HUES6 (cell line): ENCODE measurements around the gene GGCX.
"Not testable (repeated sequence)": the region's sequence is repeated elsewhere in the genome, so short reads cannot be mapped to it uniquely, and the experiment has no call there.

Experiments
- H3K27ac ChIP-seq: 2 replicates; pipeline ENCODE4 v1.7.0; 2013; ENCODE audit warnings: low read depth, mild to moderate bottlenecking, low read length, inconsistent platforms
- H3K27me3 ChIP-seq: 2 replicates; pipeline ENCODE4 v1.6.1; 2013; ENCODE audit warnings: low read length; ENCODE audit not compliant: control insufficient read depth, insufficient read depth
- H3K36me3 ChIP-seq: 2 replicates; pipeline ENCODE4 v1.6.1; 2013; ENCODE audit warnings: low read length; ENCODE audit not compliant: control insufficient read depth, insufficient read depth
- H3K4me1 ChIP-seq: 2 replicates; pipeline ENCODE4 v1.6.1; 2013; ENCODE audit warnings: low read length; ENCODE audit not compliant: control insufficient read depth, insufficient read depth
- H3K4me3 ChIP-seq: 2 replicates; pipeline ENCODE4 v1.5.1; 2013; ENCODE audit warnings: low read depth, low read length
- H3K9ac ChIP-seq: one replicate; pipeline ENCODE4 v1.6.1; 2013; ENCODE audit warnings: mild to moderate bottlenecking, low read length
- H3K9me3 ChIP-seq: 2 replicates; pipeline ENCODE4 v1.6.1; 2013; ENCODE audit warnings: low read depth, low read length; ENCODE audit not compliant: control insufficient read depth, insufficient read depth

Gene GGCX

DNA sequence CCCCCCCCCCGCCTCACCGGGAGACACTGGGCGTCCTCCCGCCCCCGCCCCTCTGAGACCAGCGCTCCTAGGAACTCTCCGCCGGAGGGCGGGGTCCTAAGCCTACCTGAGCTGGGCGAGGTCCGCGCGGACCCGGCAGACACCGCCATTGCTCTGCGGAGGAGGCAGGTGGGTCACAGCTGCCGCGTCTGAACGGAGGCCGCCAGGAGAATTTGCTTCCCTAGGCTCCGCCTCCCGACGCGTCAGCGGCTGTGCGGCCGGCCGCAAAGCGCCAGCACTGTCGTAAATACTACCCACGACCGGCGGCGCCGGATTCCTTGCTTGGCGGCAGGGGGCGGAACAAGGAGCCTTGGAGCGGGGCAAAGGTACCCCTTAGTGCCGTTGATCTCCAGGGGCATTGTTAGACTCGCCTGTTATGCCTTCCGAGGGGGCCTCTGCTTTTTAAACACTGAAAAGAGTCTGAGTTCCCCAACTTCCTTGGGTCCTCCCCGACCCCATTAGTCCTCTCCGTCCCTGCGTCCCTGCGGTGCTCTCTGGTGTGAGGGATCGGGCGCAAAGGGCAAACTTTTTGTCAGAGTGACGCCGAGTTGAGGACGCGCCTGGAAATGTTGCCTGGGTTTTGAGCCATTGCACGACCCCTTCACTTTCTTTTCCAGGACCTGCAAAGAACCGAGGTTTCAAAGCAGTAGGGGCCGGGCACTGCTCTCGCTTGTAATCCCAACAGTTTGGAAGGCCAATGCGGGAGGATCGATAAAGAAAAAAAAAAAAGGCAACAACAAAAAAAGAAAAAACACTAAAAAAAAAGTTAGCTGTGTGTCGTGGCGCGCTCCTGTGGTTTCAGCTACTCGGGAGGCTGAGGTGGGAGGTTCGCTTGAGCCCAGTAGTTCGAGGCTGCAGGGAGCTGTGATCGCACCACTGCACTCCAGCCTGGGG is at the start of gene GGCX:
Gene GGCX, minus strand, starts transcription at position 214 of the 933 bp plus-strand sequence. Its CDS starts 65 bp downstream, at position 149.
- Histone ChIP-seq H3K9me3 (no peaks in the 10 kb centered on the region), H3K36me3 (peaks cover 23% of the 10 kb centered on the region), H3K27me3 (no peaks in the 10 kb centered on the region), H3K4me3 (peak within 1 kb of the TSS; percentile 90), H3K9ac (peak within 1 kb of the TSS; percentile 90), H3K4me1 (peaks cover 3% of the 10 kb centered on the region; the same call in 1 of the 2 replicates), H3K27ac (peak within 1 kb of the TSS; percentile 59)

DNA sequence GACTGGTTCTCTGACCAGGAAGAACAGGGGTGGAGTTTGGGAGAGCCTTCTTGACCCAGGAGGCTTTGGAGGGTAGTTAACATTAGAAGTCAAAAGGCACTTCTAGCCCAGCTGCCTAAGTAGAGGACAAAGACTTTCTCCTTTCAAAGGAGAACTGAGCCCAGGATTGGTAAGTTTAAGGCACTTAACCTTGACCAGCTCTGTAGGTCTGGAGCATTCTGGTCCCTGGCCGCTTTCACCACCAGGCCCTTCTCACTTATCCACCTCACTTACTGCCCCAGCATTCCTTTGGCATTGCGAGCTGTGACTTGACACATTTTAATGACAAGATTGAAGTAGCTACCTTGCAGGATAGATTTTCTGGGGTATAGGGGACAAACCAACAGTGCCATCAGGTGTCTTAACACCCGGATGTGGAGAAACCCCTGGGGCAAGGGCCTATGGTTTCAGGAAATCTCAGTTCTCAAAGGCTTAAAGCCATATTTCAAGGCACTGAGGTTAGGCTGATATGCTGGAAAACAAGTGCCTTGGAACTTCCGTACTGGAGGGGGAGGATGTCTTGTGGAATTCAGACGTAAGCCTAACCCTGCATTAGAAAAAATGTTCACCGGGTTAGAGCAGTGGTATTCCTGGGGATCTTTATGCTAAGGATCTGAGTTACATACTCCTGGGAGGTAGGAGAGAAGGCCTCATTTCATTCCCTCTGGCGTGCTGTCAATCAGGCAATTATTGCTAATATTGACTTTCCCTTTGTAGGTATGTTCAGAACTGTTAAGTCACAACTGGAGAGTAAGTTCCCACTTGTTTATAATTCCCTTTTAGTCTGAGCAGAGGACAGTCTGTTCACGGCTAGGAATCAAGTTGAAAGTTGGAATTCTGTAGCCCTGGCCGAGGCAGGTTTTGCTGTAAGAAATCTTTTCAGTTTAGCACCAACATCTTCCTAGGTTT is 46.2 kb upstream of the GGCX start:
- no peak overlapping the region for H3K27ac ChIP-seq

DNA sequence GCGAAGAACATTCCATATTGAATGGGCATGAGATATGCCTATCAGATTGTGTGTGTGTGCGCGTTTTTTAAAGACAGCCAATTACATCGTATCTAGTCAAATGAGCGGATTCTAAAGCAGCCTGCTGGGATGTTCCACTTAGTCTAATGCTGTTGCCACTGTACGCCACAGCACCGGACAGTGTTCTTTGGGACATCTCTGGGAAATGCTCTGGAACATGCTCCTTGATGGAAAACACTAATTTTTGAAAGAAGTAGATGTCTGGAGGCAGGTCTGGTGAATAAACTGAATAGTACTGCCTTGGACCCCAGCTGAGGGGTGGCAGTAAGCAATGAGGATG is 44.8 kb upstream of the GGCX start:
- Histone ChIP-seq H3K27me3 (no peaks in the 10 kb centered on the region), H3K36me3 (peaks cover 37% of the 10 kb centered on the region), H3K9ac (no peak overlapping the region), H3K4me1 (peaks cover 12% of the 10 kb centered on the region), H3K27ac (no peak overlapping the region), H3K9me3 (no peaks in the 10 kb centered on the region), H3K4me3 (no peak overlapping the region)

More for the DNA sequence above, 46.2 kb upstream of the GGCX start:
- Histone ChIP-seq H3K4me1 (peaks cover 4% of the 10 kb centered on the region; the same call in 1 of the 2 replicates), H3K27me3 (no peaks in the 10 kb centered on the region), H3K9me3 (no peaks in the 10 kb centered on the region), H3K36me3 (peaks cover 37% of the 10 kb centered on the region), H3K4me3 (no peak overlapping the region), H3K9ac (no peak overlapping the region)

DNA sequence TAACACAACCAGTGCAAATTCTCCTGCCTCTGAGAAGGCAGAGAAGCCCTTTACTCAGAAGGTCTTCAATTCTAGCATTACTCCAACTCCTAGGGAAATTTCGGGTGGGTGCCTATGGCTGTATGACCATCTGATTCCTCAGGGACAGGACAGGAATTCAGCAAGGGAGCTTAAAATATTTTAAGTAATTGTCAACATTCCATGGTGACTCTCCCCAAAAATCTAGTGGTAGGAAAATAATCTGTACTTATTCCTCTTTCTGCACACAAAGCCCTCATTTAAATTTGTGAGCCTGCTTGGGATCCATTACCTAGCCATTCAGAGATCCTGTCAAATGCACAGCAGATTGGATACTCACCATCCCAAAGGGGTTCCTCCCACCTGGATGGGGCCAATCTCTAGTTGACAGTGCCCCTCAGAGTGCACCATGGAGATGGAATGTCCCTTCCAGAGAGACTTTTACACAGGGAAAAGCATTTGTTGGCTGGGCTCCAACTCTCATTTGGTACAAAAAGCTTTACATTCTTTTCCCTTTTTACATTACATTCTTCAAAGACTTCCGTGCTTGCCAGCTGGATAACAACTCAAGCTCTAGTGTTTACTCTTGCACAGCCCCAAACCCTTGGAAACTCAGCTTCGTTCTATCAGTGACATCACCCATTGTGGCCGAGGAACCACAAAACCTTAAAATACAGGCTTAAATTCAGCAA is 44.3 kb upstream of the GGCX start:
- no peaks in the 10 kb centered on the region for H3K27me3 ChIP-seq
- H3K4me3 ChIP-seq = no peak overlapping the region
- peaks cover 12% of the 10 kb centered on the region for H3K4me1 ChIP-seq
- H3K36me3 ChIP-seq = peaks cover 41% of the 10 kb centered on the region
- H3K9ac ChIP-seq = no peak overlapping the region
- no peak overlapping the region for H3K27ac ChIP-seq
- no peaks in the 10 kb centered on the region for H3K9me3 ChIP-seq

DNA sequence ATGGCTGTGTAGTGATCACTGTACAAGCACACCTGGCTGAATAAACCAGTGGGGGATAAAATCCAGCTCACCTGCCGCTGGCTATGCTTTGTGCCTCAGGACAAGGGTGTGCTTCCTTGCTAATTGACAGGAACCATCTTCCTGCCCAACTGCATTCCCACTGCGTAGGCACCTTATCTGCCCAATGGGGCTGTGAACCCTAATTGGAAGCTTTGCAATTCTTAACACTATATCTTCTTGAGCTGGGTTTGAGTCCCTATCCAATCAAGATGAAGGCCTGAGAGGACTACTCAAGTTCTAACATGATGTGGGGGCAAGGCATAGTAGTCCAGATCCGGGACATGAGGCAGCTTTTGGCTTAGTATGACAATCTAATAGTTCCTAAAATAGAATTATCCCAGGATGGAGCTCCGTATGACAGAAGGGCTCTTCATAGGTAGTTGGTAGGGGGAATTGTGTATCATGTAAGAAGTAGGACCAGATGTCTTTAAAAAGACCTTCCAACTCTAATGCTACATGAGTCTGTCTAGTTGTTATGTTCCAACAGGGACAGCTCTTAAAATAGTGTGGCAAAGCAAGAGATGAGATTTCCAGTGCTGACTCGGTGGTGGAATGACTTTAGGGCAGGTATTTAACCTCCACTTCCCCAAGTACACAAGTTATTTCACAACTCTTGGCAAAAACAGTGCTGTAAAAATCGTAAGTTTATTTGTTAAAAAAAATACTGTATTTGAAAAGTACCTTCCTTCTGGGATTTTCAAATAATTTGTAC is 43.5 kb upstream of the GGCX start:
- H3K4me3 ChIP-seq = no peak overlapping the region
- no peak overlapping the region for H3K27ac ChIP-seq
- peaks cover 44% of the 10 kb centered on the region for H3K36me3 ChIP-seq
- H3K9me3 ChIP-seq = no peaks in the 10 kb centered on the region
- no peak overlapping the region for H3K9ac ChIP-seq
- H3K27me3 ChIP-seq = no peaks in the 10 kb centered on the region
- peaks cover 12% of the 10 kb centered on the region for H3K4me1 ChIP-seq

DNA sequence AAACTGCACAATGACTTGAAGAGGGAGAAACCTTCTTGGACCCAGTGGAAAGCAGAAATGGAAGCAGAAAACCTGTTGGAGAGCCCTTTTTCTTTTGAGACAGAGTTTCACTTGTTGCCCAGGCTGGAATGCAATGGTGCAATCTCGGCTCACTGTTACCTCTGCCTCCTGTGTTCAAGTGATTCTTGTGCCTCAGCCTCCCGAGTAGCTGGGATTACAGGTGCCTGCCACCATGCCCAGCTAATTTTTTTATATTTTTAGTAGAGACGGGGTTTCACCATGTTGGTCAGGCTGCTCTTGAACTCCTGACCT is 42.8 kb upstream of the GGCX start:
- not testable (repeated sequence) for H3K27ac ChIP-seq, H3K27me3 ChIP-seq, H3K9me3 ChIP-seq, H3K9ac ChIP-seq
- Histone ChIP-seq H3K36me3 (peaks cover 45% of the 10 kb centered on the region), H3K4me1 (peaks cover 12% of the 10 kb centered on the region), H3K4me3 (peak overlapping the region; percentile 94)

DNA sequence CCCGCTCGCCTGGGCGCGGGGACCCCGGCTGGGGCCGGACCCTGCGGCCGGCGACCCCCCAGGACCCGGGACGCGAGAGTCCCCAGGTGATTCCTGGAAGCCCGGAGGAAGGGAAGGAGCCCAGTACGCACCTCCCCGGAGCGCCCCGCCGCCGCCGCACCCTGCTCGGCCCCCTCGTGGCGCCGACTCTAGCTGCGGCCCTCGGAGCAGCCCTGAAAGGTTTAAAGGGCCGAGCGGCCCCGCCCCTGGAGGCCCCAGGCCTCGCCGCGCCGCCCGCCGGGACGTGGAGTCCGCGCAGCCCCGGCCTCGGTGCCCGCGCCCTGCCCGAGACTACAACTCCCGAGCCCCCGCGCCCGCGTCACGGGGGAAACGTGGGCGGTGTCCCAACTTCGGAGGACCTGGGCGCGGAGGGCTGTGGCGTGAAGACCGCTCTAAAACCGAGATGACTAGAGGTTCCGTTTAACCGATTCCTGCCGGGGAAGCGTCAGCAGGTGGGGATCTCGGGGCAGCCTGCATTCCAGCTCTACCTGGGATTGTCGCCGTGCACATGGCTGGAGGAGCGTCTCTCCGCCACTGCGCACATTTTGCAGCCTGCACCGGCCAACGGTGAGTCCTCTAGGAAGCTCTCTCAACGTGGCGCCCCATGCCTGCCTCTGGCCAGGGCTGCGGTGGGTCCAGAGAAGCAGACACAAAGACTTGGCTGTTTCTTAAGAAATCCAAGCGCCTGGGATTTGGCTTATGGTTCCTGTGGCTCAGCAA is 41.4 kb upstream of the GGCX start, which contains the start of gene TMEM150A:
Gene TMEM150A, minus strand, starts transcription at position 223 of the 759 bp plus-strand sequence. CDS start 750 bp downstream, outside the sequence.
- peak within 1 kb of the TSS; percentile 45; the same call in 1 of the 2 replicates for H3K27ac ChIP-seq
- H3K9ac ChIP-seq = peak within 1 kb of the TSS; percentile 75
- peaks cover 12% of the 10 kb centered on the region for H3K4me1 ChIP-seq
- no peaks in the 10 kb centered on the region for H3K27me3 ChIP-seq
- no peaks in the 10 kb centered on the region for H3K9me3 ChIP-seq
- H3K4me3 ChIP-seq = peak within 1 kb of the TSS; percentile 94
- peaks cover 38% of the 10 kb centered on the region for H3K36me3 ChIP-seq

DNA sequence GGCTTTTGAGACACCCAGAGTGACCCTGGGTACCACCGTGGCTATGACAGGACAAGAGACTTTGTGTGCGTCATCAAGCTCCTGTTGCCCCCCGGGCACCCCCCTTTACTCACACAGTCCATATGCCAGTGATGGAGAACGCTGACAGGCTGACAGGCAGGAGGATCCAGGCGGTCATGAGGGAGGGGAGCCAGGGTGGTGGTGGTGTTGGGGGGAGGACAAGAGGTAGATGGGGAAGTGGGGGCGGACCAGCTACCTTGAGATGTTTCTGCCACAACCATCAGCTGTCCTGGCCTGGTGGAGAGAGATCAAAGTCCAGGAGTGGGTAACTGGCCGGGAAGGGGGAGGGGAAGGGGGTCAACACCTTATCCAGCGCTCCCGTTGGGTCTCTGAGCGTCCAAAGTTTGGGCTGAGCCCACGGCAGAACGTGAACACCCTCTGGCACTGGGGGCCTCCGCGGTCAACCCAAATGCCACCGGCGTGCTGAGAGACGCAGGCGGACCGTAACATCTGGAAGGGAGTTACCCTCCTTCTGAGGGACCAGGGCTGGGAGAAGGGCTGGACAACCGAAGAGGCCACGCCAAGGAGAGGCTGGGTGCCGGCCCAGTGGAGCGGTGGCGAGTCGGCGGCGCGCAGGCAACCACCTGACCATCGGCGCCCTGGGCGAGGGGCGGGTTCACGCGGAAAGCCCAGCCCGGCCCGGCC is 40.6 kb upstream of the GGCX start:
- H3K4me3 ChIP-seq = peak overlapping the region; percentile 94
- H3K9ac ChIP-seq = peak overlapping the region; percentile 75
- H3K36me3 ChIP-seq = peaks cover 38% of the 10 kb centered on the region

DNA sequence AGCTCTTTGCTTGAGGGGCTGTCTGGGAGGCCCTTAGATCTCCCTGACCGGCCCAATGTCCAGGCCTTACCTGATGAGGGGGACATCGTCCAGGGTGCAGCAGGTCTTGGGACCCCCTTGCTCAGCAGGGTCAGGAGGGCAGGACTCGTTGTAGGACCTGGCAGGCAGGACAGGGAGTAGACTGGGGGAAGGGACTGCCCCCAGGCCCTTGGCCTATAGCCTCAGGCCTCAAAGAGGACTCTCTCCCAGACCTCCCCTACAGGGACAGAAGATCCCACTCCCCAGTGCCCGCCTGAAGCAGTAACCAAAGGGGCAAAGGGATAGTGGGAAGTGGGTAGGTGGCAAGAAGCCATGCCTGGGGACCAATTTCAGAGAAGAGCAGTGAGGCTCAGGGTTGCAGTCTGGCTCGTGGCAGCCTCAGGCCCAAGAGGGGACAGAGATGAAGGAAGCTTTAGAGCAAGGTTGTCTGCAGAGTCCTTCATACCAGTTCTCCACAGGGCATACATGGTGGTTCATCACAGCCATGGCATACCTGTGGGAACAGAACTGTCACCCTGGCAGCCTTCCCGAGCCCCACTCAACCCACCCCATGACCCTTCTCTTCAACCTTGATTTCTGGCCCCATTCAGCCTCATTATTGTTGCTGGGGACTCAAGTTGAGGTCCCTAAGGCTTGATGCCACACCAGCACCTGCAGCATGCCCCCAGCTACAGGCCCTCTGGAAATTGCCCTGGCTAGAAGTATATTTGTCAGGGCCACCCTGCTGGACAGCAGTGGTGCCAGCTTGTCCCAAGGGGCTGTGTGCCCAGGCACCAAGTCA is 39.9 kb upstream of the GGCX start:
- Histone ChIP-seq H3K9ac (no peak overlapping the region), H3K27me3 (no peaks in the 10 kb centered on the region), H3K27ac (no peak overlapping the region), H3K4me1 (peaks cover 8% of the 10 kb centered on the region), H3K36me3 (peaks cover 40% of the 10 kb centered on the region), H3K4me3 (peak overlapping the region; percentile 94), H3K9me3 (no peaks in the 10 kb centered on the region)

More for the DNA sequence above, 40.6 kb upstream of the GGCX start:
- no peaks in the 10 kb centered on the region for H3K27me3 ChIP-seq
- H3K27ac ChIP-seq = no peak overlapping the region; the same call in 1 of the 2 replicates
- peaks cover 8% of the 10 kb centered on the region for H3K4me1 ChIP-seq
- H3K9me3 ChIP-seq = no peaks in the 10 kb centered on the region
